HFF-Myc (cell line): ENCODE results near the gene TXLNG.
"Not testable (repeated sequence)": the region's sequence is repeated elsewhere in the genome, so short reads cannot be mapped to it uniquely, and the experiment has no call there.

Source experiments
- DNase-seq: peaks from one replicate; pipeline ENCODE4 v3.0.0-alpha.2; 2011; ENCODE audit warnings: low read depth; ENCODE audit errors: extremely low read depth
- H3K4me3 ChIP-seq: replicated peaks from 2 replicates; pipeline ENCODE4 v1.5.1; 2011; ENCODE audit warnings: low read depth, mild to moderate bottlenecking, control low read depth, low read length
- CTCF ChIP-seq: IDR thresholded peaks from 2 replicates; pipeline ENCODE4 v1.5.1; 2012; ENCODE audit warnings: mild to moderate bottlenecking, low read depth, low read length, control low read depth; ENCODE audit errors: missing control alignments

Gene TXLNG

GRCh38 chrX:16848541-16848940, 62.3 kb downstream of the TXLNG start:
- TF ChIP-seq CTCF, result no peak
- DNase-seq, result no peak
- no peak overlapping the region for H3K4me3 ChIP-seq

DNA sequence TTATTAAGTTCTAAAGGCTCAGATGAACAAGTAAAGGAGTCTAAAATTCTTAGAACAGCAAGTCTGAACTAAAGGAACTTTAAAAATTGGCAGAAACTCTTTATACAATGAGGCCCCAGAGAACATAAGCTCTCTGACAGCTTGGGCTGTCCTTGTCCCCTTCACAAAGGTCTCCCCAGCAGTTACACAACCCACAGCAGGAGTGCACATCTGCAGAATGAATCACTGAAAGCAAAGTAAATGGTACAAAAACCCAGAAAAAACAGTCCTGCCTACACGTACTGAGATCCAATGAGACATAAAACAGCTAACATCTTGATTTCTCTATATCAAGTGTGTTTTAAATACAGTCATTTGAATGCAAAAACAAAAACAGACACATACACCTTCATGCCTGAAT, 65.2 kb downstream of the TXLNG start:
- H3K4me3 ChIP-seq, result no peak overlapping the region
- no peak for DNase-seq
- TF ChIP-seq CTCF, result no peak

DNA sequence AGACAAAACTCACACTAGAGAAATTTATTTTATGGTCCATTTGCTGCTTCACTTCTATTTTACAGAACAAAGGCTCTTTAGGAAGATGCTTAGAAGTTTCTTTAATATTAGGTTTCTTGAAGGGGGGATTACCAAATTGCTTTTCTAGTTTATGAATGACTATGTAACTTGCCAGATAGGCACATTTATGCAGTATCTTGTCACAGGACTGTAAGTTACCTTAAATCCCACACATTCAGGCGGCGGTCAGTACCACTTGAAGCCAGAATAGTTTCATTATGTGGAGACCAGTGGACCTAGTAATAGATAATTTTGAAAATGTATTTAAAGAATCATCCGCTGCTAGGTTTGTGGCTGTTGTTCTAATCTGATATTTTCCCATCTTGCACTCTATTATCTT, 65.6 kb downstream of the TXLNG start:
- no peak for TF ChIP-seq CTCF
- no peak for DNase-seq
- no peak overlapping the region for H3K4me3 ChIP-seq

DNA sequence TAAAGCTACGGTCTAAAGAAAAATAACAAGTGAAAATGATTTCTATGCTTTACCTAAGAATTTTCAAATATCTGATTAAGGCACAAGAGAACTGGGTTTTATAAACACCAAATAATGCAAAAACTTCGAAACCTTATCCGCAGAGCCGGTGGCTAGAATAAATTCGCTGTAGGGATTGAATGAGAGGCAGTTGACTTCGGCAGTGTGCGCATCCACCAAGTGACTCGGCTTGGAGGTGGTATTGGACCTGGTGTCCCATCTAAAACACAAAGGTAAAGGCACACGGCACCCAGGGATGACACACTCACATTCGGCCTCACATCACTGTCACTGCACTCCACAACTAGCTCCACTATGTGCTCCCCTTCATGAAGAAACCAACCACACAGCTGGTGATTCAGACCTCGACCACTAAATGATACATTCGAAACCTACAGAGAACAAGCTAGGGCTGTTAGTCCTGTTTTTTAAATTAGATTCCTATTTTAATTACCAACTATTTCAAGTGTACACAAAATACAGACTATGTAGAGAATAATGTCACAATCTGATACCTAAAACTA, 66.4 kb downstream of the TXLNG start:
- TF ChIP-seq CTCF, result no peak
- H3K4me3 ChIP-seq, result no peak overlapping the region
- DNase-seq, result no peak

- no peak for TF ChIP-seq CTCF
- H3K4me3 ChIP-seq, result no peak overlapping the region
- DNase-seq, result no peak
Measured at GRCh38 chrX:16853537-16853936, 67.3 kb downstream of the TXLNG start.

DNA sequence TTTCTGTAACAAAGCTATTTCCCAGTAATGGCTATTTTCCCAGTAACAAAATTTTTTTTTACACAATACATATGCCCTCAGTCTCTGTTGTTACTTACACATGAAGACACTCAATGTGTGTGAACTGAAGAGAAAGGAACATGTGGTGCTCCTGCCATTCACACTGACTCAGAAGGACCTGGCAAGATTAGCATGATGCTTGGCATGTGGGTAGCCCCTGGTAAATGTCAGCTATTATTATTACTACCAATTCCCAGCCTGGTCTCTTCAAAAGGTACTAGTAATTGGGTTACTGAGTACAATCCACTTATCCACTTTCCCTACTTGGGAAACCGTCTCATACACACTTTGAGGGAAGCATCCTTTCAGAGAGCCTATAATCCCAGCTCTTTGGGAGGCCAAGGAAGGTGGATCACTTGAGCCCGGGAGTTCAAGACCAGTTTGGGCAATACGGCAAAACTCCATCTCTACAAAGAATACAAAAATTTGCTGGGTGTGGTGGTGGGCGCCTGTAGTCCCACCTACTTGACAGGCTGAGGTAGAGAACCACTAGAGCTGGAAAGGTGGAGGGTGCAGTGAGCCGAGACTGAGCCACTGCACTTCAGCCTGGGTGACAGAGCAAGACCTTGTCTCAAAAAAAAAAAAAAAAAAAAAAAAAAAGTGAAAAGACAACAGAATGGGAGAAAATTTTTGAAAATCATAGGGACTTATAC, 69.3 kb downstream of the TXLNG start:
- no peak overlapping the region for H3K4me3 ChIP-seq
- TF ChIP-seq CTCF, result no peak
- DNase-seq, result no peak

GRCh38 chrX:16856076-16856404, 69.8 kb downstream of the TXLNG start:
- not testable (repeated sequence) for DNase-seq, H3K4me3 ChIP-seq
